ENCODE data around the gene TFDP2. TPM values are rescaled to one million over a fixed set of nuclear protein-coding genes. Genes with fewer than 3 reads are reported as not detected.

Gene TFDP2
- total RNA-seq, 2 experiments from 2014 or later, result 33.1 to 34.2 TPM

DNA sequence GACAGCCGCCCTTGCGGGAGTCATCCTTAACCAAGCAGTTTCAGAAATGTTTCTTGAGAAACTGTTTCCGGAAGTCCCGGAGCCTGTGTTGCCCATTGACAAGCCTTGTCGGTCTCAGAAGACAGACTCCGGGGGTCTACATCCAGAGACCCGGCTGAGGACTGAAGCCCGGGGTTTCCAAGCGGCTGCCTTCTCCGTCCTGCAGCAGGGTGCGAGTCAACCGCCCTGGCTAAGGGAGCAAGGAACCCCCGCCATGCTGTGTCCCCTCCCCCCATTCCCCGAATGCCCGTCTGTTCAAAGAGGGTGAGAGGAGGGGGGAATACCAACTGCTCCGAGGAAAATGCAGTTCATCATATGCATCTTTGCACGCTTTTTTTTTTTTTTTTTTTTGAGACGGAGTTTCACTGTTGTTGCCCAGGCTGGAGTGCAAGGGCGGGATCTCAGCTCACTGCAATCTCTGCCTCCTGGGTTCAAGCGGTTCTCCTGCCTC, 211.3 kb downstream of the TFDP2 start:
- Histone ChIP-seq H3K27ac (ENCODE audit: low read depth in 1 of 2, low read length in 2 of 2) (no peak overlapping the region), H3K36me3 (ENCODE audit: insufficient read depth, low read length) (no peaks in the 10 kb centered on the region), H3K4me1 (ENCODE audit: insufficient read depth, low read length) (no peaks in the 10 kb centered on the region), H3K9me3 (ENCODE audit: control insufficient read depth in 1 of 2, insufficient read depth in 1 of 2, low read length in 2 of 2) (no peaks in the 10 kb centered on the region), H3K27me3 (ENCODE audit: control insufficient read depth in 1 of 2, insufficient read depth in 2 of 2, low read length in 2 of 2) (no peaks in the 10 kb centered on the region), H3K4me3 (ENCODE audit: low read length) (no peak overlapping the region)
- intact Hi-C loops (cut with DNase I, micrococcal nuclease), result no loop called here
- no peak overlapping the region for H3K4me3 Mint-ChIP-seq
- POLR2A ChIA-PET, result no interaction called here
- H3K36me3 Mint-ChIP-seq (ENCODE audit: low read depth), result no peaks in the 10 kb centered on the region
- no peak overlapping the region for H3K27ac Mint-ChIP-seq
- no peaks in the 10 kb centered on the region for H3K4me1 Mint-ChIP-seq (ENCODE audit: low read depth)
- no peaks in the 10 kb centered on the region for H3K27me3 Mint-ChIP-seq
- DNase-seq (no peak), ATAC-seq (ENCODE audit: poor library complexity) (no peak)
- CTCF ChIA-PET, result no interaction called here
- H3K9me3 Mint-ChIP-seq, result no peaks in the 10 kb centered on the region
- TF ChIP-seq, protein P1, sequence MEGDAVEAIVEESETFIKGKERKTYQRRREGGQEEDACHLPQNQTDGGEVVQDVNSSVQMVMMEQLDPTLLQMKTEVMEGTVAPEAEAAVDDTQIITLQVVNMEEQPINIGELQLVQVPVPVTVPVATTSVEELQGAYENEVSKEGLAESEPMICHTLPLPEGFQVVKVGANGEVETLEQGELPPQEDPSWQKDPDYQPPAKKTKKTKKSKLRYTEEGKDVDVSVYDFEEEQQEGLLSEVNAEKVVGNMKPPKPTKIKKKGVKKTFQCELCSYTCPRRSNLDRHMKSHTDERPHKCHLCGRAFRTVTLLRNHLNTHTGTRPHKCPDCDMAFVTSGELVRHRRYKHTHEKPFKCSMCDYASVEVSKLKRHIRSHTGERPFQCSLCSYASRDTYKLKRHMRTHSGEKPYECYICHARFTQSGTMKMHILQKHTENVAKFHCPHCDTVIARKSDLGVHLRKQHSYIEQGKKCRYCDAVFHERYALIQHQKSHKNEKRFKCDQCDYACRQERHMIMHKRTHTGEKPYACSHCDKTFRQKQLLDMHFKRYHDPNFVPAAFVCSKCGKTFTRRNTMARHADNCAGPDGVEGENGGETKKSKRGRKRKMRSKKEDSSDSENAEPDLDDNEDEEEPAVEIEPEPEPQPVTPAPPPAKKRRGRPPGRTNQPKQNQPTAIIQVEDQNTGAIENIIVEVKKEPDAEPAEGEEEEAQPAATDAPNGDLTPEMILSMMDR (IDR thresholded peaks at IDR 0.05), result no peak

DNA sequence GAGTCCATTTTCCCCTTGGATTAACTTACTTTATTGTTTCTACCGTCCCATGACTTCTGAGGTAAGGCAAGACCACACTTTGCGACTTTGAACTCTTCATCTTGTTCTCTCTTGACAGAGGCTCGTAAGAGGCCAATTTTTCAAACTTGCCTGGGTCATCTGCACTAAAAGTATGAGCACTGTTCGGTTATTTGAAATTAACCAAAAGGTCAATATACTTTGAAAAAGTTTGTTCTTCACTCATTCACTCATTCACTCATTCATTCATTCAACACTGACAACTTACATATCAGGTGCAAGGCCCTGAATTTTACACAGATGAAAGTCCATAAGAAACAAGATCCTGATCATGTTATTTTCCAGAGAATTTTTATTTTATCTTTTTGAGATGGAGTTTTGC, 215.0 kb downstream of the TFDP2 start:
- ATAC-seq (ENCODE audit: poor library complexity) (no peak), DNase-seq (no peak)
- Mint-ChIP-seq H3K4me1 (ENCODE audit: low read depth) (no peaks in the 10 kb centered on the region), H3K36me3 (ENCODE audit: low read depth) (no peaks in the 10 kb centered on the region), H3K9me3 (no peaks in the 10 kb centered on the region), H3K4me3 (no peak overlapping the region), H3K27ac (no peak overlapping the region), H3K27me3 (no peaks in the 10 kb centered on the region)
- Histone ChIP-seq H3K4me1 (ENCODE audit: insufficient read depth, low read length) (no peaks in the 10 kb centered on the region), H3K9me3 (ENCODE audit: control insufficient read depth in 1 of 2, insufficient read depth in 1 of 2, low read length in 2 of 2) (no peaks in the 10 kb centered on the region), H3K27me3 (ENCODE audit: control insufficient read depth in 1 of 2, insufficient read depth in 2 of 2, low read length in 2 of 2) (no peaks in the 10 kb centered on the region), H3K36me3 (ENCODE audit: insufficient read depth, low read length) (no peaks in the 10 kb centered on the region), H3K4me3 (ENCODE audit: low read length) (no peak overlapping the region), H3K27ac (ENCODE audit: low read depth in 1 of 2, low read length in 2 of 2) (no peak overlapping the region)
- ChIA-PET POLR2A (no interaction called here), CTCF (no interaction called here)
- TF ChIP-seq, protein P1 (IDR thresholded peaks at IDR 0.05), result no peak
- intact Hi-C loops (cut with DNase I, micrococcal nuclease), result no loop called here

DNA sequence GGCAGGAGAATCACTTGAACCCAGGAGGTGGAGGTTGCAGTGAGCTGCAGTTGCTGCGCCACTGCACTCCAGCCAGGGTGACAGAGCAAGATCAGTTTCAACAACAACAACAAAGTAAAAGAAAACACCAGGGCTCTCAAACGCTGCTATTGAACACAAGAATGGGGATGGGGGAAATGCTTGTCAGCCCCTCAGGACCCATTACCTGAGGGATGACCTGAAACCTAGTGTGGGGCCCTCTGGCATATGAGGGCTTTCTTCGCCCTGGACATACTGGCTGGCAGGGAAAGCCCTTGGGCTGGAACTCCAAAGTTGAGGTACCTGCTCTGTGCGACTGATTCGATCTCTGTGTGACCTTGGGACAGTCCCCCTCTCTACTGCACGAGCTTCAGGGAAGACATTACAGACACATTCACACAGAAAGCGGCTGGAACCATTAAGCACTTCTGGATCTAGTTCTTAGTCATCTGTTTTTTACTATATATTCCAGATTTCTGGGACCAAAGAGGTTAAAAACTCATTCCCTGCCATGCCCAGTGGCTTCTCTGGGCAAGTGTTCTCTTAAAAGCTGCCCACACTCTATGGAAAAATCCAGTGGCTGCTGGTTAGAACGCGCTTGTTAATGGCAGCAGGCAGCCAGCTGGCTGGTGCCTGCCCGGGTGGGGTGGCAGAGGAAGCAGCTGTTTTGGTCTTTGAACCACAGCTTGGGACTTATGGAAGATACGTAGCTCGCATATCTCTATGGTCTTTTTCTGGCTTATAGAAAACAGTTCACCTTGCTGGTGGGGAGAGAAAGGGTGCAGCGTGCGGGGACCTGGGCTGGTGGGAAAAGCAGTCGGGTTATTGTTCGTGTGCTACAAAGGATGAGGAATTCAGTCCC, 215.7 kb downstream of the TFDP2 start:
- intact Hi-C loops (cut with DNase I, micrococcal nuclease), result no loop called here
- ChIA-PET CTCF (no interaction called here), POLR2A (no interaction called here)

More for the DNA sequence above, 215.7 kb downstream of the TFDP2 start:
- no peak overlapping the region for H3K4me3 Mint-ChIP-seq
- Histone ChIP-seq H3K27ac (ENCODE audit: low read depth in 1 of 2, low read length in 2 of 2) (no peak overlapping the region), H3K4me1 (ENCODE audit: insufficient read depth, low read length) (no peaks in the 10 kb centered on the region), H3K36me3 (ENCODE audit: insufficient read depth, low read length) (no peaks in the 10 kb centered on the region), H3K27me3 (ENCODE audit: control insufficient read depth in 1 of 2, insufficient read depth in 2 of 2, low read length in 2 of 2) (no peaks in the 10 kb centered on the region), H3K4me3 (ENCODE audit: low read length) (no peak overlapping the region), H3K9me3 (ENCODE audit: control insufficient read depth in 1 of 2, insufficient read depth in 1 of 2, low read length in 2 of 2) (no peaks in the 10 kb centered on the region)
- no peaks in the 10 kb centered on the region for H3K4me1 Mint-ChIP-seq (ENCODE audit: low read depth)
- TF ChIP-seq, protein P1 (IDR thresholded peaks at IDR 0.05), result no peak
- H3K36me3 Mint-ChIP-seq (ENCODE audit: low read depth), result no peaks in the 10 kb centered on the region
- no peaks in the 10 kb centered on the region for H3K27me3 Mint-ChIP-seq
- ATAC-seq (ENCODE audit: poor library complexity) (no peak), DNase-seq (no peak)
- H3K27ac Mint-ChIP-seq, result no peak overlapping the region
- H3K9me3 Mint-ChIP-seq, result no peaks in the 10 kb centered on the region

Data from CD4-positive, alpha-beta T cell (primary cell).